ENCODE data around the gene RNF114.
A peak's percentile ranks its signal among the peaks of the same experiment; 100 is the strongest.

RNF114 gene

DNA sequence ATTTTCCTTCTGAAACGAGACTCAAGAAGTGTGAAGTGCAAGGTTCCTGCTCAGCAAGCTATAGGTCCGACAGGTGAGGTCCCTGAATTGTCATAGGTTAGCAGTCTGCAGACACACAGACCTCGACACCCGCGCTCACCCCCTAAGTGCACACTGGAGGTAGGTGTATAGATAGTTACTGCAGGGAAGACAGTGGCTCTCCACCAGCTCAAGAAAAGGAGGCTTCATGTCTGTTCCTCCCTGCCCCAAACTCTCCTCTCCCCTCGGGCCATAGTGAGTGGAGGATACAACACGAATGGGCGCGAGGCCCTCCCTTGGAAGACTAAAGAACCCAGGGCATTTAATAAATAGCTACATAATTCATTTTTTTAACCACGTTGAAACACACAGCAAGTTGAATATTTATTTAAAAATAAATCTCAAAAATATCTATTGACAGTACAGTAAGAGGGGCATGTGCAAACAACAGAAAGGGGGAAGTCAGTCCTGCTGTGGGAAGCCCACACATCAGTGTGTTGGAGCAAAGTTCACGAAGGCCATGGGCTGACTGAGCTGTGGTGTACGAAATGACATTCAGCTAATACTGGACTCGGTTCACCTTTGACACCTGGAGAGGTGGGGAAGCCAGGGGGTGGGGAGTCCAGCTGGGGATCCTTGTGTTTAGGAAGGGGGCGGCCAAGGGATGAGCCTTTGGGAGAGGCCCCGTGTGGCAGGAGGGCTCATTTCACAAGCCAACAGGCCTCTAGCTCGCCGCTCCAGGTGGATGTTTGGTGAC is 31.6 kb upstream of the RNF114 start:
- DNase-seq = no peak

DNA sequence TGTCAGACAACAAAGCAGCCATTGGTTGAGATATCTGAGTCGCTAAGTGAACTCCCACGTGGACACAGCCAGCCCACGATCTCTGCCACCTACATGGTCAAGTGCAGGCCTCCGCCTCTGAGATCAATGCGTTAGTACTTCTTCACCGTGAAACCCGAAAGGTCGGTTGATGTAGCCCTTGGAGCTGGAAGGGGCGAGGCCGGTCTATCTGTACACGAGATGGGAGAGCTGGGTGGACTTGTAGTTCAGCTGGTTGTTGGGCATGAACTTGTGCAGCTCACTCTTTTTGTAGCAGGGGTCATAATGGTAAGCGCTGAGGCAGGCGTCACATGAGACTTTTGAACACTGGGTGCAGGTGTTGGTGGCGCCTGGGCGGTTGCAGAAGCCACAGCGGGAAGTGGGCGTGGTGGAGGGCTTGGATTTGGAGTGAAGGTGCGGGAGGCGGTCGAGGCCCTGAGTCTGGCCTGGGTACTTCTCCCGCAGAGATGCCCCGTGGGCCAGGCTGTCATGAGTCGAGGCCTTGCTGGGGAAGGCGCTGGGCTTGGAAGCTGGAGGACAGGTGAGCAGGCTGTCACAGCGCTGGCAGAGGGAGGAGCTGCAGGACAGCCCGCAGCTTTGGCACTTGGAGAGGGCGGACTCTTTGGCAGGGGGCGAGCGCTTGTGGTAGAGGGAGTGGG is 30.6 kb upstream of the RNF114 start:
- no peak for DNase-seq

- no peak for DNase-seq
These were observed 30.0 kb upstream of the RNF114 start for GRCh38 chr20:49906101-49906604.

GRCh38 chr20:49906615-49907154 is 29.5 kb upstream of the RNF114 start:
- DNase-seq = no peak

DNA sequence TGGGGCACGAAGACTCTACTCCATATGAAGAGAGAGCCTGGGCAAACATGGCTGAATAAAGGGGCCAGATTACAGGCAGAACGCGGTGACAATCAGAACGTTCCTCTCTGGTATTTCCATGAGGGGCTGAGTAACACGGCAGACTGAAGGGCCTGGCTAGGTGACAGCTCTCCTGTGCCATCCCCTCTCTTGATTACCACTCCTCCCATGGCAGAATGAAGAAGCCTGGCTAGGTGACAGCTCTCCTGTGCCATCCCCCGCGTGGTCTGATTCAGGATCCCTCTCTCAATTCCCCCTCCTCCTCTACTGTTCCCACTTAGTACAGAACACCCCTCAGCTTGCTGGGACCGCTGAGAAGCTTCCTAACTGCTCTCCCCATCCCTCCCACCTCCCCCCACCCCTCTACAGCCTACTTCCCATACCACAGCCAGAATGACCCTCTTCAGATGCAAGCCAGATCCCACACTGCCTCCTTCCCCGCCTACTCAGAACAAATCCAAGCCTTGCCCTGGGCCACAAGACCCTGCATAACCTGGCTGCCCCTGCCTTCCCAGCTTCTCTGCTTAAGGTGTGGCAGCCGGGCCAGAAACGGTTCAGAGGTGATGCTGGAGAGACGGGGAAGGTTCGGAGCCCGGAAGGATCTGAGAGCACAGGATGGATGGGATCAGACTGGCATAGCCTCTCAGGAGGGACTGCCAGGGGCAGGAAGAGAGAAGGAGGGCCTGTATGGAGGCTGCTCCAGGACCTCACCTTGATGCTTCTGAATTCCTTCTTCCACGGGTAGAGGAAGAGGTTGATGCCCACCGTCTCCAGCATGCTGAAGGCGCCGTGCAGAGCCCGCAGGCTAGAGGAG is 28.6 kb upstream of the RNF114 start:
- DNase-seq = no peak

DNA sequence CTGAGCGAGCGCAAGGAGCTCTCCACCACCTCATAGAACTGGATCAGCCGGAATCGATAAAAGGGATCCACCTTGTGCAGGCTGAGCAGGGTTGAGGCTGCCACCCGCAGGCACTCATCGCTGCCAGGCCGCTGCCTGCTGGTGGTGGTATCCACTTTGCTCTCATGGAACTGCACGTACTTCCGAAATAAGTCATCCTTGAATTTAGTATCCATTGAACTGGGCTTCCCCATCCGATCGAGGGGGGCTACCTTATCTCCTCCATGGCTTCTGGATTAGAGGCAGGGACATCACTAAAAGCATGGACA is 28.0 kb upstream of the RNF114 start:
- DNase-seq = no peak

DNA sequence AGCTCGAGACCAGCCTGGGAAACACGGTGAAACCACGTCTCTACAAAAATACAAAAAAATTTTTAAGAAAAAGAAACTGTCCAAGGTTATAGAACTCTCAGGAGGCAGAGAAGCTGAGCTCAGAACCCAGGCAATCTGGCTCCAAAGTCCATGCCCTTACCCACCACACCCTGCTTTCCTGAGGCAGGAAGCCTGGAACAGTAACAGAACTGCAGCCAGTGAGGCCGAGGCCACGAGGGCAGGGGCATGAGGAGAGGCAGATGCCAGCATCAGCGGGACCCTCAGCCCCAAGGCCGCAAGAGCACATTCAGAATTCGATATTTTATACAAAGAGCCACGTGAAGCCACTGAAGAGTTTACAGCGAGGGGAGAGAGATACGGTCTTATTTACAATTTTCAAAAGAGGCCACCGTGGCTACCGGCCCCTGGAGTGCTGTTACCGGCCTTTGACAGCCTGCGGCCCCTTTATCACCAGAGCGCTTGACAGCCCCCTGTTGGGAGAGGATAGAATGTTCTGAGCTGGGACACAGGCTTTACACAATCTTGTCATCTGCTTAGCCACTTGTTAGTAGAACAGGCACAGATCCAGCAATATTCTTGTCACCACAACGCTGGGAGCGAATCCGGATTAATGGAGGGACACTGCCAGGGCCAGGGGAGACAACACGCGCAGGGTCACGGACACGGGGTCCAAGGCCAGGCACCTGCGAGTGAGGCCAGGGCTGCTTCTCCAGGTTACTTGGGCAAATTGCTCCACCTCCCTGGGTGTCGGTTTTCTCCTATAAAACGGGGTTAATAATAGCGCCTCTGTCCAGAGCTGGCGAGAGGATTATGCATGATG is 26.5 kb upstream of the RNF114 start:
- no peak for DNase-seq

DNA sequence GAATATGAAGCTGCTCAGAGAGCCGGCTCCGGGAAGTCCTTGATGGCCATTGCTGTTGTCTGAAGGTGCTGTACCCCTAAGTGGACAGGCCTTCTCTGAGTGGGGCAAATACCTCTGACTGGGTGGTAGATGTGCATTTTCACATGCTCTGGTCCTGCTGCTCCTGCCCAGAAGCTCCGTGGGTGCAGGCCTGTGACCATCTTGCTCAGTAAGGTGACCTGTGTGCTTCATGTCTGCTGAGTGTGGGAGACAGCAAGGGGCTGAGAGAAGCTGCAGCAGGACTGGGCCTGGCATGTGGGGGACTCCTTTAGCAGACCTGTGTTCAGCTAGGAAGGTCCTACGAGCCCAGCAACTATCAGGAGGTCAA is 25.9 kb upstream of the RNF114 start:
- DNase-seq = no peak

GRCh38 chr20:49913399-49914047 is 22.7 kb upstream of the RNF114 start:
- DNase-seq = no peak

GRCh38 chr20:49914310-49915117 is 21.7 kb upstream of the RNF114 start:
- DNase-seq = no peak

DNA sequence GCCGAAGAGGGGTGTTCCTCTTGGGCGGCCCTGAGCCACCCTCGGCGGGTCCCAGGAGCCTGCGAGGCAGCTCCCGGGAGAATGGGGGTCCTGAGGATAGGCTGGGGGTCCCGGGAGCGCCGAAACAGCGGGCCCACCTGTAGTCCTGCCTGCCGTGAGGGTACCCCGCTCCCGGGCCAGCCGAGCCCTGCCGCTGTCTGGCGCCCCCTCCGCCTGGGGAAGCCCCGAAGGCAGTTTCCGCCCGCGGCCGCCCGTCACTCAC is 21.1 kb upstream of the RNF114 start:
- no peak for DNase-seq

GRCh38 chr20:49915380-49916145 is 20.6 kb upstream of the RNF114 start, which contains the start of gene SPATA2:
TSS of gene SPATA2 (minus strand) at chr20:49915529. CDS start at chr20:49908490, 7,039 bp downstream.
- DNase-seq = peak; percentile 90

DNA sequence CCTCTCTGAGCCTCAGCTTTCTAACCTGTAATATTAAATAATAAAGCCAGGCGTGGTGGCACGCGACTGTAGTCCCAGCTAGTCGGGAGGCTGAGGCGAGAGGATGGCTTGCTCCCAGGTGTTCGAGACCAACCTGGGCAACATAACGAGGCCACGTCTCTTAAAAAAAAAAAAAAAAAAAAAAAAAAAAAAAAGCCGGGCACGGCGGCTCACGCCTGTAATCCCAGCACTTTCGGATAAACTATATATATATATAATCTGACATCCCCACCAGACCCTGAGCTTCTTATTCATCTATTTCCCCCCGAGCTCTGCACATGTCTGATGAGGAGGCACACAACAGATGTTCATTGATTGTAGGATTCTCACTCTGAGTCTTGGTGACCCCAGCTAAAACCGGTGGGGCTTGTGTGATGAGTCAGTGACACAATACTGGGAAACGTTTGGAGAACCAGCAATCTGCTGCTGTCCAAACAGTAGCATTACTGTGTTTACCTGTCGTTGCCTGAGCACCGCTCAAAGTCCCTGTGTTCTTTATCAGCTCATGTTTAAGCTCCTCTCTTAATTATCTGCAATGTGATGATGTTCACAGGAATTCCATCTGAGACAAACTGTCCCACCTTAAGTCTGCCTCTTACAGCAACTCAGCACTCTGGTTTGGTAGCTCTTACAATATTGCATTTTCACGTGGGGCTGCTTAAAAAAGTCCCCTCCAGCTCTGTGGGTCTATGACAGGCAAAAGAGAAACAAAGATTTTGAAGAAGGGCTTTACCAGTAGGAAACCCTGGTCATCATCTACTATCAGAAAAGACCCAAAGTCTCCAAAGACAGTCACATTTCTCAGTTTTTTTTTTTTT is 19.8 kb upstream of the RNF114 start:
- DNase-seq = no peak

DNA sequence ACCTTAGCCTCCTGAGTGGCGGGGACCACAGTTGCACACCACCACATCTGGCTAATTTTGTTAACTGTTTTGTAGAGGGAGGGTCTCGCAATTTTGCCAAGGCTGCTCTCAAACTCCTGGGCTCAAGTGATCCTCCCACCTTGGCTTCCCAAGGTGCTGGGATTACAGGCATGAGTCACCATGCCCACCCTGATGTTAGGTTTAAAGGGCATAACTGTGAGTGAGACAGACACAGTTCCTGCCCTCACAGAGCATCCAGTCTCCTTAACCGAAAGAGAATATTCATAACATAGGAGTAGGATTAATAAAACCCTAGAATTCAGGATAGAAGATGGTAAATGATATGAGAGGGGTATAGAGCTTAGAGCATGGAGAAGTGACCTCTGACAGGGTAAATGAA is 17.8 kb upstream of the RNF114 start:
- no peak for DNase-seq

DNA sequence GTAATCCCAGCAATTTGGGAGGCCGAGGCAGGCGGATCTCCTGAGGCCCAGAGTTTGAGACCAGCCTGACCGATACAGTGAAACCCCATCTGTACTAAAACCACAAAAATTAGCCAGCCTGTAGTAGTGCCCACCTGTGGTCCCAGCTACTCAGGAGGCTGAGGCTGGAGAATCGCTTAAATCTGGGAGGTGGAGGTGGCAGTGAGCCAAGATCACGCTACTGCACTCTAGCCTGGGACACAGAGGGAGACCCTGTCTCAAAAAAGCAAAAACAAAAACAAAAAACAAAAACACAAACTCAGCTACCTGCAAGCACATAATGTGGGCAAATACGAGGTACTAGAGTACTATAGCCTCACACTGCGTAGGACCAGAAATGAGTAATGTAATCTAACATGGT is 17.2 kb upstream of the RNF114 start:
- no peak for DNase-seq

GRCh38 chr20:49919461-49919860 is 16.7 kb upstream of the RNF114 start:
- no peak for DNase-seq

DNA sequence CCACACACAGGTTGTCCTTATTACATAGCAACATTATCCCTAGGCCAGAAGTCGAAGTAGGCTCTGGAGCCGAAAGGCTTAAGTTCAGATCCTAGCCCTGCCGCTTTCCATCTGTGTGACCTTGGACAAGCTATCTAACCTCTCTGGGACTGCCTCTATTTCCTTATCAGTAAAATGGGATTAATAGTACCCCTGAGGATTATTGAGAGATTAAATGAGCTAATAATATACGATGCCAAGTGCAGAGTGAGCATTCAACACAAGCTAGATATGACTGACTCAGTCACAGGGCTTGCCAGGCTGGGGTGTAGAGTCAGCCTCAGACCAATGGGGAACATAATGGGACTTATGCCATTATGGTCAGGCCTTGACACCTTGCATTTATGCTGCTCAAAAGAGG is 11.9 kb upstream of the RNF114 start:
- DNase-seq = no peak

DNA sequence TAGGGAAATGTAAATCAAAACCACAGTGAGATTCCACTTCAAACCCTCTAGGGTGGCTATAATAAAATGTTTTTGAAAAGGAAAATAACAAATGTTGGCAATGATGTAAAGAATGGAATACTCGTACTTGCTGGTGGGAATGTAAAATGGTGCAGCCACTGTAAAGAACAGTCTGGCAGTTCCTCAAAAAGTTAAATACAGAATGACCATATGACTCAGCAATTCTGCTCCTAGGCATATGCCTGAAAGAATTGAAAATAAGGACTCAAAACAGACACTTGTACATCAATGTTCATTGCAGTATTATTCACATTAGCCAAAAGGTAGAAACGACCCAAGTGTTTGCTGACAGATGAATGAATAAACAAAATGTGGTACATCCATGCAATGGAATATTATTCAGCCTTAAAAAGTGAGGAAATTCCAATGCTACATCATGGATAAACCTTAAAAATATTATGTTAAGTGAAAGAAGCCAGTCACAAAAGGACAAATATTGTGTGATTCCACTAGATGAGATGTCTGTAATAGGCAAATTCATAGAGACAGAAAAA is 10.2 kb upstream of the RNF114 start:
- no peak for DNase-seq
